Hepatic stellate cell (primary cell): ENCODE measurements around the gene TLR8.

Experiments
- DNase-seq: peaks from one replicate; pipeline ENCODE4 v3.0.0; 2011; ENCODE audit warnings: low spot score

TLR8 gene

GRCh38 chrX:12966151-12966550, 59.7 kb downstream of the TLR8 start:
- DNase-seq = no peak

GRCh38 chrX:12967711-12968465, 61.5 kb downstream of the TLR8 start:
- no peak for DNase-seq

GRCh38 chrX:12970691-12971202, 64.3 kb downstream of the TLR8 start:
- peak; percentile 62 for DNase-seq

GRCh38 chrX:12971282-12972003, 65.0 kb downstream of the TLR8 start:
- DNase-seq = no peak

GRCh38 chrX:12972243-12972642, 65.8 kb downstream of the TLR8 start:
- DNase-seq = no peak
